GM21576 (cell line): ENCODE data around the gene POSTN.

Source experiments
- ATAC-seq: cut with Tn5 transposase; IDR thresholded peaks from one replicate; pipeline ENCODE4 v1.9.1; 2021; ENCODE audit warnings: mild to moderate bottlenecking, moderate library complexity; ENCODE audit not compliant: unreplicated experiment

The POSTN gene

DNA sequence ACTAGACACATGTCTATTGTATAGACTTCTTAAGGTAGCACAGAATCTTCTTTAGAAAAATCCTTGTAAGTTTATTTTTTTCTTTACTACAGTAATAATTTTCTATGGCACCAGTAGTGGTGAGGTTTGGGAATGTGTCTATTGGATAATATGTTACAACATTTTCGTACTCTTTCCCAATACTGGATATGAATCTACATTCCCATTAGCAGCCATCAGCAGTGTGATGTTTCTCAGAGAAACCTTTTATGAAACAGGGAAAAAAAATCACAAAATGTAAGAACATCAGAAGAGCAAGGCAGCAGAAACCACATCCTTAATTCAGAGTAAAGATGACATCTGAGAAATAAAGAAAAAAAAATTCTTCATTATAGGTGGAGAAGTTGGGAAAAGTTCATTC lies 83.3 kb downstream of the POSTN start:
- ATAC-seq = no peak
